Effector memory CD8-positive, alpha-beta T cell (primary cell): ENCODE results near the gene REEP1.

Source experiments
- ATAC-seq: fragments of 150-1000 bp; cut with Tn5 transposase; replicated peaks from 2 replicates; pipeline ENCODE4 v1.10.0; 2021; ENCODE audit warnings: mild to moderate bottlenecking, moderate library complexity
- DNase-seq, 3 experiments: peaks; one replicate each; pipeline ENCODE4 v3.0.0; 2021
- H3K27ac Mint-ChIP-seq, 2 donors: one replicate each; pipeline ENCODE4 v1.8.0; 2022; ENCODE audit warnings: mild to moderate bottlenecking in 2 of 2, mixed read lengths in 2 of 2, moderate library complexity in 2 of 2
- H3K27me3 Mint-ChIP-seq, 2 donors: one replicate each; pipeline ENCODE4 v1.8.0; 2022; ENCODE audit warnings: mixed read lengths in 2 of 2
- H3K36me3 Mint-ChIP-seq: one replicate; pipeline ENCODE4 v1.8.0; 2022; ENCODE audit warnings: mild to moderate bottlenecking, moderate library complexity, mixed read lengths; ENCODE audit not compliant: insufficient read depth
- H3K4me1 Mint-ChIP-seq, 2 donors: one replicate each; pipeline ENCODE4 v1.8.0; 2022; ENCODE audit warnings: low read depth in 2 of 2, mixed read lengths in 2 of 2
- H3K4me3 Mint-ChIP-seq, 2 donors: one replicate each; pipeline ENCODE4 v1.8.0; 2022; ENCODE audit warnings: mild to moderate bottlenecking in 2 of 2, mixed read lengths in 2 of 2, moderate library complexity in 2 of 2
- H3K9me3 Mint-ChIP-seq, 2 donors: one replicate each; pipeline ENCODE4 v1.8.0; 2022; ENCODE audit warnings: mixed read lengths in 2 of 2

The REEP1 gene

DNA sequence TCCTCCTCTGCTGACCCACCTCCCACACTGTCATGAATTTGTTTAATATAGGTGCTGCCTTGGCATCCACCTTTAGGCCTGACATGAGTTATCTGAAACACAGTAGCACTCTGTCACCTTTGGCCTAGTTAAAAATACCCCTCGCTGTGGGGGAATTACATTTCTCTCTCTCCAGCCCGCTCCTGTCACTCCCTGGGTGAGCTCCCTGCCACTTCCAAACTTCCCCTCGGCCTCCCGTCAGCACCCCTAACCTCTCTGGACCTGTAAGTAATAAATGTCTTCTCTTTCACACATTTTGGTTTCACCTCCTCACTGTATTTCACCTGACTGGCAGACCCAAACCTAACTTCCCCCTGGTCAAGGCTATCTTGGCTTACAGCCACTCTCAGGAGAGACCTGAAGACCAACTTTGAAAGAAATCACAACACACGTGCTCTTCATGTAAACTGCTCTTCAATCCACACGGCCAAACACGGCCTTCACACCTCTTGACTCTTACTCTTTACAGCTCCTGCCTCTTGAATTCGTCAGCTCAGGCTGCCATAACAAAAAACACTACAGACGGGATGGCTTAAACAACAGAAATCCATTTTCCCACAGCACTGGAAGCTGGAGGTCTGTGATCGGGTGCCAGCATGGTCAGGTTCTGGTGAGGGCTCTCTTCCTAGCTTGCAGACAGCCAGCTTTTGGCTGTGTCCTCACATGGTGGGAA is 28.3 kb downstream of the REEP1 start:
- Mint-ChIP-seq H3K9me3 (no peaks in the 10 kb centered on the region), H3K27me3 (peaks cover 30 to 38% of the 10 kb centered on the region in 2 donors)

DNA sequence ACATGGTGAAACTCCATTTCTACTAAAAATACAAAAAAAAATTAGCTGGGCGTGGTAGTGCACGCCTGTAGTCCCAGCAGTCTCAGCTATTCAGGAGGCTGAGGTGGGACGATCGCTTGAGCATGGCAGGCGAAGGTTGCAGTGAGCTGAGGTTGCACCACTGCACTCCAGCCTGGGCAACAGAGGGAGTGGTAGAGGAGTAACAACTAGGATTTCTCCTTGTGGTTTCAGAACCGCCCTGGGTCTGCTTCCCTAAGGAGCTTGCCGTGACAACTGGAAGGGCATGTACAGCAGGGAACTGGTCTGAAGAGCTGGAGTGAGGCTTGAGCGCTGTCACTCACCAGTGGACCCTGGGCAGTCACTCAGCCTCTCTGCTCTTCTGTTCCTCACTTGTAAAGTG is 29.1 kb downstream of the REEP1 start:
- H3K4me3 Mint-ChIP-seq = no peak overlapping the region
- H3K27ac Mint-ChIP-seq = no peak overlapping the region
- no peaks in the 10 kb centered on the region for H3K9me3 Mint-ChIP-seq
- H3K4me1 Mint-ChIP-seq = no peaks in the 10 kb centered on the region
- H3K36me3 Mint-ChIP-seq = no peaks in the 10 kb centered on the region
- peaks cover 37 to 45% of the 10 kb centered on the region in 2 donors for H3K27me3 Mint-ChIP-seq
- no peak for DNase-seq
- no peak for ATAC-seq

More for the DNA sequence above, 28.3 kb downstream of the REEP1 start:
- DNase-seq (no peak), ATAC-seq (no peak)
- Mint-ChIP-seq H3K4me1 (no peaks in the 10 kb centered on the region), H3K36me3 (no peaks in the 10 kb centered on the region), H3K27ac (no peak overlapping the region), H3K4me3 (no peak overlapping the region)

DNA sequence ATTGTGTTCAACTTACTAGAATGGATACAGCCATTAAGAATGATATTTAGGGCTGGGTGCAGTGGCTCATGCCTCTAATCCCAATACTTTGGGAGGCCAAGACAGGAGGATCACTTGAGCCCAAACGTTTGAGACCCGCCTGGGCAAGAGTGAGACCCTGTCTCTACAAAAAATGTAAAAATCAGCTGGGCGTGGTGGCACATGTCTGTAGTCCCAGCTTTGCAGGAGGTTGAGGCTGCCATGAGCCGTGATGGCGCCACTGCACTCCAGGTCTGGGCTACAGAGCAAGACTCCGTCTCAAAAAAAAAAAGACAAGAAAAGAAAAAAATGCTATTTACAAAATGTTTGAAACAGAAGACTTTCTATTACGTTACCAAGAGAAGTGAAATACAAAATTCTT is 30.0 kb downstream of the REEP1 start:
- Mint-ChIP-seq H3K27ac (no peak overlapping the region), H3K4me3 (no peak overlapping the region), H3K9me3 (no peaks in the 10 kb centered on the region), H3K4me1 (no peaks in the 10 kb centered on the region), H3K36me3 (no peaks in the 10 kb centered on the region), H3K27me3 (peaks cover 40 to 44% of the 10 kb centered on the region in 2 donors)
- ATAC-seq (no peak), DNase-seq (no peak)

DNA sequence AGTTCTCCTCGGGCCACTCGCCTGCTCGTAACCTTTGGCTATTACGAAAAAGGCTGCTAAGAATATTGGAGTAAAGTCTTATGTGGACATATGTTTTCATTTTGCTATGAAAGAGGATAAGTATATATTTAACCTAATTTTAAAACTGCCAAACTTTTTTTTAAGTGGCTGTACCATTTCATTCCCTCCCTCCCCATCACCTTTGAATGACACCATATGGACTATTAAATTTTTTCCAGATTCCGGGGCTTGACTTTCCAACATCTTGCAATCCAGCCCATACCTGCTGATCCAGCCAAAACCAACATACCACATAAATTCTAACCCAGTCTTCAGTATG is 31.5 kb downstream of the REEP1 start:
- Mint-ChIP-seq H3K36me3 (no peaks in the 10 kb centered on the region), H3K27me3 (peaks cover 43 to 45% of the 10 kb centered on the region in 2 donors), H3K9me3 (no peaks in the 10 kb centered on the region), H3K4me1 (no peaks in the 10 kb centered on the region), H3K27ac (no peak overlapping the region), H3K4me3 (no peak overlapping the region)
- ATAC-seq (no peak), DNase-seq (no peak)

DNA sequence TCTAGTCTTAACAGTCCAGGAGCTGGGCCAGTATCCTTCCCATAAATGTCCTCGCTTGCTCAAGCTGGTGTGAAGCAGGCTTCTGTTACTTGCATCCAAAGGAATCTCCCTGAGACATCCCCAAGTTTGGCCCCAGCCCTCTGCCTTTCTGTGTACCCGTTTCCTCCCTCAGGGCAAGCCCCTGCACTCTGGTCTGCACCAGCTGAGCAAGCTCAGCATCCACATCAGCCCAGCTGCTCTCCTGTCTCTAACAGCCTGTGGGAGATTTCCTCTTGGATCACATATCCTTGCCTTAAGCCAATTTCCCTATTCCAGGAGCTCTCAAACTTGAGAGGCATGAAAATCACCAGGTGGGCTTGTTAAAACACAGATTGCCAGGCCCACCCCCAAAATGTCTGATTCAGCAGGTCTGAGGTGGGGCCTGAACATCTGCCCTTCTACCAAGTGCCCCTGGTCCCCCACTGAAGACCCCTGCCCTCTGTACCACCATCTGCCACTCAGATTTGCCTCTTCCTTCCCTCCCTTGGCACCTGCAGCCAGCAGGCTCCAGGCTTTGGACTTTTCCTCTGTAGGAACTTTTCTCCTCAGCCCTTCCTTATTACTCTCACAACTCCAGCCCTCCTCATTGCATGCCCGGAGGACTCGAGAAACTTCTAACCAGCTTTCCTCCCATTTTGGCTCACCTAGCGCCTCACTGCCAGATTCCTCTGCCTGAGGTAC is 32.1 kb downstream of the REEP1 start:
- Mint-ChIP-seq H3K9me3 (no peaks in the 10 kb centered on the region), H3K36me3 (no peaks in the 10 kb centered on the region), H3K27ac (no peak overlapping the region), H3K27me3 (peaks cover 39 to 50% of the 10 kb centered on the region in 2 donors), H3K4me1 (no peaks in the 10 kb centered on the region), H3K4me3 (no peak overlapping the region)
- DNase-seq (no peak), ATAC-seq (no peak)

DNA sequence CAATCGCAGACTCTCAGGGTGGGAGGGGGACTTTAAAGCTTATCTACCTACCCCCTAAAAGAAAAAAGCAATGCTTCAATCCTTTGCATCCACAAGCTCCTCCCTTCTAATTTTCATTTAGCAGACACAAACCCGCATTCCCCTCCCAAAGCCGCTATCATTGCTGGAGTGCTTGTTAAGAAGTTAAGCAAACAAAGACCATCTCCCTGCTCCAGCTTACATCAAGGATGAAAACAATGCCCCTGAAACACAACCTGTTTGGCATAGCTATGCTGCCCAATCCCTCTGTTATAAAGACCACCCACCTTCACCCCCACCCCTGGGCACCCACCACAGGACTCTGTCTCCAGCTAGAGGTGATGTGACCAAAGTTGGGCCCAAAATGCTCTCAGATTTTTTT is 33.0 kb downstream of the REEP1 start:
- ATAC-seq (no peak), DNase-seq (no peak)
- Mint-ChIP-seq H3K9me3 (no peaks in the 10 kb centered on the region), H3K27me3 (peaks cover 46 to 59% of the 10 kb centered on the region in 2 donors), H3K27ac (no peak overlapping the region), H3K4me1 (no peaks in the 10 kb centered on the region), H3K36me3 (no peaks in the 10 kb centered on the region), H3K4me3 (no peak overlapping the region)

DNA sequence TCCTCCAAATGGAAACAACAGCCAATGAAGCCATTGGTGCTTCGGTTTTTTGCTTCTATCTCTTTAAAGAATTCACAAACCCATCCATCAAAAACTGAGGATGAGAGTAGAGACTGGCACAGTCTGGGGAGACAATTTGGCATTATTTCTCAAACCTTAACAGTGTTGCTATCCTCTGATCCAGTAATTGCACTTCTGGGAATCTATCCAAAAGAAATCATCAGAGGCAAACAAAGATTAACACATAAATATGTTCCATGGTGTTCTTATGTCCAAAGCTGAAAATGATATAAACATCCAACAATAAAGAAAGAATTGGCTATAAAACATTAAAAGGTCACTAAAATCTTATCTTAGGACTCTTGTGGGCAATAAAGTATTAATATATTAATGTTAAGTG is 35.1 kb downstream of the REEP1 start:
- Mint-ChIP-seq H3K4me1 (no peaks in the 10 kb centered on the region), H3K27me3 (peaks cover 60 to 80% of the 10 kb centered on the region in 2 donors), H3K4me3 (no peak overlapping the region), H3K9me3 (no peaks in the 10 kb centered on the region), H3K36me3 (no peaks in the 10 kb centered on the region), H3K27ac (no peak overlapping the region)
- no peak for DNase-seq
- no peak for ATAC-seq

DNA sequence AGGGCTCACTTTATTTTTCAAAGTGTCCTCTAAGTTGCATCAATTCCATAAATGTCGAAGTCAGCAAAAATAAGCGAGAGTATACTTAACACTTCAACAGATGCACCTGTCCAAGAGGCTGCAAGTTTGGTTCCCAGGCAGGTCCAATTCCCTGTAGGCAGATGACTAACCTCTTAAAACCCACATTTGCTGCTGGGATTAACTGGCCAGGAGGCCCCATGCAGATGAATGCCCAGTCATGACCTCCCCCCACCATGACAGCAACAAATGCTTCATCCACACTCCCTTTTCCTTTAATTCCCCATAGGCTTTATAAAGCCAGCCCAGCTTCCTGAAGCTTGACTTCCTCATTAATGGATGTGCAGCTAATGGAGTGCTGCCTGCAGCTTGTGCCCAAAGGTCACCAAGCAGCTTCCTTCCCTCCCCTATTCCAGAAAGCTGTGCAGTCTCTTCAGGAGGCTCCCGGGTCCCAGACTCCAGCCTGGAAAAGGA is 35.7 kb downstream of the REEP1 start:
- Mint-ChIP-seq H3K36me3 (no peaks in the 10 kb centered on the region), H3K4me1 (no peaks in the 10 kb centered on the region), H3K27me3 (peaks cover 66 to 86% of the 10 kb centered on the region in 2 donors), H3K9me3 (no peaks in the 10 kb centered on the region), H3K4me3 (no peak overlapping the region), H3K27ac (no peak overlapping the region)
- no peak for DNase-seq
- ATAC-seq = no peak

DNA sequence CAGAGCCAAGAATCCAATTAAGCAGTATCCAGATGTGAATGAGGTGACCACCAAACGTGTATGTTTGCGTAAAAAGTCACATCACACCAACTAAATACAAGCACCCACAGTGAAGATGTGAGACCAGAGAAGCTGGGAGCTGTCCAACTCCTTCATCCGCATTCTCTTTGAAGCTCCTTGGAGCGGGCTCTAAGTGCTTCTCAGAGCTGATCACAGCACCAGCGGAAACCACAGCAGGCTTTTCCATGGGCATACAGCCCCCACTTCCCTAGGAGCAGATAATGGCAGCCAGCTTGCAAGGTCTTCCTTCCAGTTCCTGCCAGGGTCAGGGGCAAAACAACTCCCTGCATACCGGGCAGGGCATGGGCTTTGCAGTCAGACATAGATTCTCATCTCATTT is 36.4 kb downstream of the REEP1 start:
- Mint-ChIP-seq H3K27ac (no peak overlapping the region), H3K4me3 (no peak overlapping the region), H3K9me3 (no peaks in the 10 kb centered on the region), H3K36me3 (no peaks in the 10 kb centered on the region), H3K4me1 (no peaks in the 10 kb centered on the region), H3K27me3 (peaks cover 61 to 87% of the 10 kb centered on the region in 2 donors)
- ATAC-seq (no peak), DNase-seq (no peak)

DNA sequence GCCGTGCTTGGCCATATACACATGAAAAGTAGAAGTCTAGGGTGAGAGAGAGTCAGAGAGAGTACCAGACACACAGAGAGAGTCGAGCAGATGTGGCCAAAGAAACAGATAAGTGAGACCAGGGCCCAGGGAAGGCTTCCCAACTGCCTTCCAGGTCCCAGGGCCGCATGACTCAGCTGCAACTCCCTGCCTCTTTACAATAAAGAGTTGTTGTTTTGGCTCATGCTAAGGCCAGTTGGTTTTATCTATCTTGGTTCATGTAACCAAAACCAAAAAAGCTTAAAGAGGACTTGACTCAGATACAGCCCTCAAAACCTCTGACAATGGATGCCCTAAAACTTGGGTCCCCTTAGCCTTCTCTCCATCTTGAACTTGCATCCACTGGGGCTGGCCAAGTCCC is 36.9 kb downstream of the REEP1 start:
- ATAC-seq = no peak
- Mint-ChIP-seq H3K27me3 (peaks cover 56 to 82% of the 10 kb centered on the region in 2 donors), H3K36me3 (no peaks in the 10 kb centered on the region), H3K9me3 (no peaks in the 10 kb centered on the region), H3K27ac (no peak overlapping the region), H3K4me3 (no peak overlapping the region), H3K4me1 (no peaks in the 10 kb centered on the region)
- DNase-seq = no peak

DNA sequence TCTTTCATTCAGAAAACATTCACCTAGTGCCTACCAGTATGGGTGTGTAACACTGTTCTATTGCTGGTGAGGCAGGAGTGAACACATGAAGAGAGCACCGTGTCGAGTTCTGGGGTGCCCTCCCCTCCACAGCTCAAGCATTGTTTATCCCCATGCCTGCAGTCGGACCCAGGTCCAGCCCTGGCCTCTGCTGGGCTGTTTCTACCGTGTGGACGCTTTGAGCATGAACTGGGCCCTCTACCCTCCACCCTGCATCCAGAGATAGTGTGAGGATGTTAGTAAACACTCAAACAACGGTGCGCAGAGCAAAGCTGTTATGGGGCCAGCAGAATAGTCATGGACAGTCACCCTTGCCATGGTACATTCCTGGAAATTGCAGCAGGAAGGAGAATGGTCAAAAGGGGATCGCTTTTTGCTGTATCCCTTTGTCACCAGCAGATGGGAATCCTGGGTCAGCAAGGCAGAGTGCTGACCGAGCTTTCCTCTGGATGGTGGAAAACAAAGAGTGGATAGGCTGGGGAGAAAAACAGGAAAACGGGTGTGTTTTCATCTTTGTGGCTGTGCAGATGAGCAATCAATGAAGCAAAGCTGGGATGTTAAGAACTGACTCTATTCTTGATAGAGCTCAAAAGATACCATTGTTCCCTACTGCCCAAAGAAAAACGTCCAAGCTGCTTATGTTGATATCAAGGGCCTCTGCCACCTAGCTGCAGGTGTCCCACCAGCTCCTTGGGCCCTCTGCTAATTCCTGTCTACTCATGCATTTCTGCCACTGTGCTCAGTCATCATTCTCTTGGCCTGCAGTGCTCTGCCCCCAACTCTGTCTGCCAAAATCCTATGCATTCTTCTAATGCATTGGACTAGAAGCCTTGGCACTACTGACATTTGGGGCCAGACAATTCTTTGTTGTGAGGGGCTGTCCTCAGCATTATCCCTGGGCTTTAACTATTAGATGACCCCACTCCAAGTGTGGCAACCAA is 38.7 kb downstream of the REEP1 start:
- DNase-seq (no peak), ATAC-seq (no peak)
- Mint-ChIP-seq H3K27ac (no peak overlapping the region), H3K4me3 (no peak overlapping the region), H3K4me1 (no peaks in the 10 kb centered on the region), H3K27me3 (peaks cover 50 to 73% of the 10 kb centered on the region in 2 donors), H3K36me3 (no peaks in the 10 kb centered on the region), H3K9me3 (no peaks in the 10 kb centered on the region)

DNA sequence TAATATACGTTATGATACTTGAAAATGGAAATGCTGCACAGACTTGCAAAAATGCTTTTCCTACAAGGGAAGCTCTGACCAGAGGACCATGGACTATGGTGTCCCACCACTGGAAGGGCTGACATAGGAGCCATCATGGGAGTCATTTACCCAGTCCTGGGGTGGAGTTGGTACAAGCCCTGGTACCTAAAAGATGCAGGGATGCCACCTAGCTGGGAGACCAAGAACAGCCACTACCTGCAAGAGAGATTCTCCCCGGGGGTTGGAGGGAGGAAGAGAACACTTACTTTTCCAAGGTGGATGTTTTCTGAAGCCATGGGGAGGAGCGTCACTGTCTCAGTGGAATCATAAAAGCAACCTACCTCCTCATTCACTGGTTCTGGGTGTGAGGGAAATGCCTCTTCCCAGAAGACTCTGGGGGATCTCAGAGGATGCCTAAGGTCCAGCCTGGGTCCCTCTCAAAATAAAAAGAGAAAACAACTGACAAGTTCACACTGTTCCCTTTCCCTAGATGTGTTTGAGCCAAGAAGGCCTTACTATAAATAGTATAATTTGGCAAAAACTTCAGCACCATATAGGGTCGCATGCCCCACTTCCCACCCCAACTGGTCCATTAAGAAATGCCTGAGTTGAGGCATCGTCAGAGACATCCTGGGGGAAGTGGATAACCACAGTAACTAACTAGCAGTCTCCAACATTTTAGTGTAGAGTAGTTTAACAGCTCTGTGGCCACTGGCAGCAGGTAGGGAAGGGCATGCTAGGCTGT is 39.9 kb downstream of the REEP1 start:
- no peak overlapping the region for H3K4me3 Mint-ChIP-seq
- DNase-seq (no peak), ATAC-seq (no peak)
- H3K4me1 Mint-ChIP-seq = no peaks in the 10 kb centered on the region
- no peaks in the 10 kb centered on the region for H3K36me3 Mint-ChIP-seq
- peaks cover 48 to 74% of the 10 kb centered on the region in 2 donors for H3K27me3 Mint-ChIP-seq
- no peak overlapping the region for H3K27ac Mint-ChIP-seq
- no peaks in the 10 kb centered on the region for H3K9me3 Mint-ChIP-seq

DNA sequence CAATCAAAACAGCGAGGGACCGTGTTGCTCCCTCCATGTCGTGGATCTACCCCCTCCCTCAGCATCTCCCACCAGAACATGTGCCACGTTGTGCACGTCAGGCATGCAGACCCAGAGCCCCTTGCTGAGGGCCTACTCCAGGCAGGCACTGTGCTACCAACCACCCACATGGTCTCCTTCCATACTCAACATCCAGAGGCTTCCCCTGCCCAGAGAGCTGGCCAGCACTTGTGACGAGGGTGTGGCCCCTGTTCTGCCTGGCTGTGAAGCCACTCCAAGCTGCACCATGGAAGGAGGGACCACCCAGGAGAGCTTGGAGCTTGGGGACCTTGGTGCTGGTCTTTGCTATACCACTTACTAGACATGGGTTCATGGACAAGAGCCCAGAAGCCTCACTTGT is 40.5 kb downstream of the REEP1 start:
- Mint-ChIP-seq H3K27me3 (peaks cover 47 to 75% of the 10 kb centered on the region in 2 donors), H3K9me3 (no peaks in the 10 kb centered on the region), H3K4me3 (no peak overlapping the region), H3K4me1 (no peaks in the 10 kb centered on the region), H3K27ac (no peak overlapping the region), H3K36me3 (no peaks in the 10 kb centered on the region)
- ATAC-seq (no peak), DNase-seq (no peak)
